8988T (cell line): Measurements from ENCODE around the gene TEX11.
"Not testable (repeated sequence)": the region's sequence is repeated elsewhere in the genome, so short reads cannot be mapped to it uniquely, and the experiment has no call there.

Experiments used
- DNase-seq: peaks from one replicate; pipeline ENCODE4 v3.0.0; 2011

The TEX11 gene

DNA sequence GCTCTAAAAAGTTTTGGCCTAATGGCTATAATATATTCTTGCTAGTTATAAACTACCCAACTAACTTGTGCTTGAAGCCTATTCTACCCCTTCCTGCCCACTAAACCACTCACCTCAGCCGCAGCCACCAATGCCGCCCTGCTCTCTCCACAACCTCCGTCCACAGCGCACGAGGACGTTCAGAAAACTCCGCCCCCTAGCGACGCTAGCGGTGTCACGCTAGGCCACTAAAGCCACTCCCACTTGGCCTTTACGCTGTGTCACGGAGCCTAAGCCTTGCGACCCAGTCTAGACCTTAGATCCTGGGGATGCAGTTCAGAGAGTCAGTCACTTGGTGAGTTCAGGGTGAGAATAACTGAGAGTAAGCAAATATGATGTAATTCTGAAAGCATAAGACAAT lies at the start of gene TEX11:
TSS of gene TEX11 (minus strand) at position 171 of the 400 bp plus-strand sequence. CDS start 922 bp downstream, outside the sequence.
- no peak for DNase-seq

DNA sequence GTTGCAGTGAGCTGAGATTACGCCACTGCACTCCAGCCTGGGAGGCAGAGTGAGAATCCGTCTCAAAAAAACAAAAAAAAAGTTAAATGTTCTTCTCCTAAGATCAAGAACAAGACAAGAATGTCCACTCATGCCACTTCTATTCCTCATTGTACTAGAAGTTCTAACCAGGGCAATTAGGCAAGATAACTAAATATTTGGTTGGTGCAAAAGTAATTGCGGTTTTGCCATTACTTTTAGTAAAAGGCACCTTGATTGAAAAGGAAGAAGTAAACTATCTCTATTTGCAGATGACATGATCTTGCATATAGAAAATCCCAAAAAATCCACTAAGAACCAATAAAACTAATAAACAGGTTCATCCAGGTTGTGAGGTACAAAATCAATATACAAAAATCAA lies 46.4 kb upstream of the TEX11 start:
- DNase-seq, result no peak

DNA sequence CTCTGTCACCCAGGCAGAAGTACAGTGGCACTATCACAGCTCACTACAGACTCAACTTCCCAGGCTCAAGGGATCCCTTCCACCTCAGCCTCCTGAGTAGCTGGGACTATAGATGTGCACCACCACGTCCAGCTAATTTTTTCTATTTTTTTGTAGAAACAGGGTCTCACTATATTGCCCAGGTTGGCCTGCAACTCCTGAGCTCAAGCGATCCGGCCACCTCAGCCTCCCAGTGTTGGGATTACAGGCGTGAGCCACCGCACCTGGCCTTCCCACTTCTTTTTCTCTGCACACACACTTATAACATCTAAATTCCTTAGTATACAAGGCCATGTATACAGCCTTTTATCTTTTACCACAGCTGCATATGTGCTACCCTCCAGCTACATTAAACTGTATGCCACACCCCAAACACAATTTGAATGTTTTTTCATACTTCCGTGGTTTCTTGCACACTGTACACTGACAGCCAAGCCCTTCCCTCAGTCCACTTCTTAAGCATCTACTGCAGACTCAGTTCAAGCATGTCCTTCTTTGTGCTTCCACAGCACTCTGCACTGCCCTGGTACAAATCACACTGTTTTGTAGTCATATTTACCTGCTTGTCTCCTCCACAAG lies 15.9 kb upstream of the TEX11 start:
- DNase-seq, result no peak

DNA sequence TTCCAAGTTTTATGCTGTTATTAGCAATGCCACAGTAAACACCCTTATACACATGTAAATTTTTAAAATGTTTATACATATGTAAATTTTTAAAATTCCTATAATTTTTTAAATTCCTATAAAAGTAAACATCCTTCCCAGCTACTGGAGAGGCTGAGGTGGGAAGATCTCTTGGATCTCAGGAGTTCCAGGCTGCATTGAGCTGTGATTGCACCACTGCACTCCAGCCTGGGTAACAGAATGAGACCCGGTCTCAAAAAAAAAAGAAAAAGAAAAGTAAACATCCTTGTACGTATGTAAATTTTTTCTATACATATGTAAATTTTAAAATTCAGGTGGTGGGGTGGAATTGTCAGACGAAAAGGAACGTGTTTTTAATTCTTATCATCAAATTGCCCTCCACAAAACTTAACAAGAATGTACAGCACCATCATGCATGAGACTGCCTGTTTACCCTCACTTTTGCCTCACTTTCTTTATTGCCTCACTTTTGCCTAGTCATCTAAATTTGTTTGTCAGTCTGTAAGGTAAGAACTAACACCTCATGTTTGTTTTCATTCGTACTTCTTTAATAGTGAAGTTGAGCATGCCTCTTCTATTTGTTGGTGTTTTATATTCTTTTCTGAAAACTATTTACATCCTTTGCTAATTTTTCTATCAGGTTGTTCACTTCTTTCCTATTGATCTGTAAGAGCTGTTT lies 14.4 kb upstream of the TEX11 start:
- DNase-seq, result no peak

DNA sequence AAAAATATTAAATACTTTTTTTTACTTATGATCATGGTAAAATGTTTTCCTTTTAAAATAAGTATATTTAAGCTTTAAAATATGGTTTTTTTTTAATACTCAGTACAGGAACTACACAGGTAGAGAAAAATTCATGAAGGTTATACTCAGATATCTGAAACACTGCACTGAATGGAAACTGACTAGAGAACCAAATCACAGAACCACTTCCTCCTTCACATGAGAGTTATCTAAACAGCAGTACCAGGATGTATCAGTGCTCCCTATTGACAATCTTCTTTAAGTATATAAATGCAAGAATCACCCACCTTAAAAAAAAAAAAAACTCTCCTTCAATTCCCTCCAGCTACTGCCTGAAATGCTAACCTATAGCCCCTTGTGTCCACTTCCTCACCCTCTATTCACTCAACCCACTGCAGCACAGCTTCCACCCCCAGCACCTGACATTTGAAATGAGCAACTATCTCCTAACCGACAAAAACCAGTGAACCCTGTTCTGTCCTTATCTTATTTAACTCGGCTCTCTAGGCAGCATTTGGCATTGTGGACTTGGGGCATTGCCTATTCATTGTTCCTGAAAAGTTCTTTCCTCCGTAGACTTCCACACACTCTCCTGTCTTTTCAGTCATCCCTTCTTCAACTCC lies 13.3 kb upstream of the TEX11 start:
- DNase-seq, result no peak

DNA sequence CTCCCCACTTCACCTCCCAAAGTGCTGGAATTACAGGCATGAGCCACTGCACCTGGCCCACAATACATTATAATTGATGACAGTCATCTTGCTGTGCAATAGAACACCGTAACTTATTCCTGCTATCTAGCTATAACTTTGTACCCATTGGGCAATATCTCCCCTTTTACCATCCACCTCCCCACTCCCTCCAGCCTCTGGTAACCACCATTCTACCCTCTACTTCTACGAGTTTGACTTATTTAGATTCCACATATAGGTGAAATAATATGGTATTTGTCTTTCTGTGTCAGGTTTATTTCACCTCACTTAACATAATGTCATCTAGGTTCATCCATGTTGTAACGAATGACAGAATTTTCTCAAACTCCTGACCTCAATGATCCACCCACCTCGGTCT lies 8.2 kb upstream of the TEX11 start:
- DNase-seq, result no peak

DNA sequence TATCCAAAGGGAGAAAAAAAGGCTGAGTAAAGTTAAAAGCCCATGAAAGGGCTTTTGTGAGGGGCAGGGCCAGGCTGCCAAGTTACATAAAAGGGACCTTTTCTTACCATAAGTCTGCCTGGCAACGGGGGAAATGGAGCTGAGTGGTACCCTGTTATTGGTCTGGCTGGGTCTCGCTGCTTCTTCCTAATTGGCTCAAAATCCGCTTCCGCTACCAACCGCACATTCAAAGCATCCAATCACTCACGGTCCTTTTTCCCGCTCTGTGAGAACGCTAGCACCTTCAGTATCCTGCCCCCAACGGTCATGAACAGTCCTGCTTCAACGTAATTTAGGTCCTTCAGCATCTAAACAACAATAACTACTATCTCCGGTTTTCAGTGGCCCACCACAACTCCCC lies 611 bp downstream of the TEX11 start:
- no peak for DNase-seq

DNA sequence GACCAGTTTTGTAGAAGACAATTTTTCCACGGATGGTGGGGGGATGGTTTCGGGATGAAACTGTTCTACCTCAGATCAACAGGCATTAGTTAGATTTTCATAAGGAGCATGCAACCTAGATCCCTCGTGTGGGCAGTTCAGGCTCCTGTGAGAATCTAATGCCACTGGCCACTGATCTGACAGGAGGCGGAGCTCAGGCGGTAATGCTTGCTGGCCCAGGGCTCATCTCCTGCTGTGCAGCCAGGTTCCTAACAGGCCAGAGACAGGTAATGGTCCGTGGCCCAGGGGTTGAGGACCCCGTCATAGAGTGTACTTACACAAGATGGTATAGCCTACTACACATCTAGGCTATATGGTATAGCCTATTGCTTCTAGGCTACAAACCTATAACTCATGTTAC lies 7.0 kb downstream of the TEX11 start:
- no peak for DNase-seq

DNA sequence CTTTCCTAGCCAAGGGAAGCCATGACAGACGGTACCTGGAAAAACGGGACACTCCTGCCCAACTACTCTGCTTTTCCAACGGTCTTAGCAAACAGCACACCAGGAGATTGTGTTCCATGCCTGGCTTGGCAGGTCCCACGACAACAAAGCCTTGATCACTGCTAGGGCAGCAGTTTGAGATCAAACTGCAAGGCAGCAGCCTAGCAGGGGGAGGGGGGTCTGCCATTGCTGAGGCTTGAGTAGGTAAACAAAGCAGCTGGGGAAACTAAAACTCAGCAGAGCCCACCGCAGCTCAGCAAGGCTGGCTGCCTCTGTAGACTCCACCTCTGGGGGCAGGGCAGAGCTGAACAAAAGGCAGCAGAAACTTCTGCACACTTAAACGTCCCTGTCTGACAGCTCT lies 18.1 kb downstream of the TEX11 start:
- DNase-seq, result not testable (repeated sequence)

DNA sequence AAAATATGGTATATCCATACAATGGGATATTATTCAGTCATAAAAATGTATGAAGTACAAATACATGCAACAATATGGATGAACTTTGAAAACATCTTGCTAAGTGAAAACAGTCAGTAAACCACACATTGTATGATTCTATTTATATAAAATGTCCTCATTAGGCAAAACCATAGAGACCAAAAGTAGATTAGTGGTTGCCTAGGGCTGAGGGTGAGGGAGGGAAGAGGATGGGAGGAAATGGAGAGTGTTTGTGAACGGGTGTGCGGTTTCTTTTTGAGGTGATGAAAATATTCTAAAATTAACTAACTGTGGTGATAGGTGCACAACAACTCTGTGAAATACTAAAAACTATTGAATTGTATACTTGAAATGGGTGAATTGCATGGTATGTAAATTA lies 29.6 kb downstream of the TEX11 start:
- DNase-seq, result no peak

DNA sequence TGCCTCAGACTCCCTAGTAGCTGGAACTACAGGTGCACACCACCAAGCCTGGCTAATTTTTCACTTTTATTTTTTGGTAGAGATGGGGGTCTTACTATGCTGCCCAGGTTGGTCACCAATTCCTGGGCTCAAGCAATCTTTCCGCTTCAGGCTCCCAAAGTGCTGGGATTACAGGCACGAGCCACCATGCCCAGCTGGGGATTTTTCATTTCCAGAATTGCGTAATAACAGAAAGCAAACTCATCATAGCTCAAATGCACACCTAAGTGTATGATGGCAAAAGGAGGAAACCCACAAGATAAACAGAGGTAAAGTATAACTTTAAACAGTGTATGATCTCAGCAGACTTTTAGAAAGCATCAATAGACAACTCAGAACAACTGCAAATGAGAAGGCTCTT lies 56.2 kb downstream of the TEX11 start:
- no peak for DNase-seq

DNA sequence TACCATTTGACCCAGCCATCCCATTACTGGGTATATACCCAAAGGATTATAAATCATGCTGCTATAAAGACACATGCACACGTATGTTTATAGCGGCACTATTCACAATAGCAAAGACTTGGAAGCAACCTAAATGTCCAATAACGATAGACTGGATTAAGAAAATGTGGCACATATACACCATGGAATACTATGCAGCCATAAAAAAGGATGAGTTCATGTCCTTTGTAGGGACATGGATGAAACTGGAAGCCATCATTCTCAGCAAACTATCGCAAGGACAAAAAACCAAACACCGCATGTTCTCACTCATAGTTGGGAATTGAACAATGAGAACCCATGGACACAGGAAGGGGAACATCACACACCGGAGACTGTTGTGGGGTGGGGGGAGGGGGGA lies 64.4 kb downstream of the TEX11 start:
- DNase-seq, result not testable (repeated sequence)

DNA sequence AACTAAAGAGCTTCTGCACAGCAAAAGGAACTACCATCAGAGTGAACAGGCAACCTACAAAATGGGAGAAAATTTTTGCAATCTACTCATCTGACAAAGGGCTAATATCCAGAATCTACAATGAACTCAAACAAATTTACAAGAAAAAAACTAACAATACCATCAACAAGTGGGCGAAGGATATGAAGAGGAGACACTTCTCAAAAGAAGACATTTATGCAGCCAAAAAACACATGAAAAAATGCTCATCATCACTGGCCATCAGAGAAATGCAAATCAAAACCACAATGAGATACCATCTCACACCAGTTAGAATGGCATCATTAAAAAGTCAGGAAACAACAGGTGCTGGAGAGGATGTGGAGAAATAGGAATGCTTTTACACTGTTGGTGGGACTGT lies 64.9 kb downstream of the TEX11 start:
- DNase-seq, result not testable (repeated sequence)

DNA sequence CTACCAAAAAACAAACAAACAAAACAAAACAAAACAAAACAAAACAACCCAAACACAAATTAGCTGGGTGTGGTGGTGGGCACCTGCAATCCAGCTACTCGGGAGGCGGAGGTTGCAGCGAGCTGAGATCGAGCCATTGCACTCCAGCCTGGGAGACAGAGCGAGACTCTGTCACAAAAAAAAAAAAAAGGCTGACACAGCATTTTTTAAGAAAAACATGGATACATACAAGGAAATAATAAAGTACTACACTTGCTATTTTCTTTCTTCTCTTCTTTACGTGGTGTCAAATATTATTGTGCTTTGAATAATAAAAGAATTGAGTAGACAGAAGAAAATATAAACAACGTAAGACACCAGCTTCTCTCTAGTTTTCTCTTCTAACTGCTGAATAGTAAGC lies 73.9 kb downstream of the TEX11 start:
- no peak for DNase-seq

DNA sequence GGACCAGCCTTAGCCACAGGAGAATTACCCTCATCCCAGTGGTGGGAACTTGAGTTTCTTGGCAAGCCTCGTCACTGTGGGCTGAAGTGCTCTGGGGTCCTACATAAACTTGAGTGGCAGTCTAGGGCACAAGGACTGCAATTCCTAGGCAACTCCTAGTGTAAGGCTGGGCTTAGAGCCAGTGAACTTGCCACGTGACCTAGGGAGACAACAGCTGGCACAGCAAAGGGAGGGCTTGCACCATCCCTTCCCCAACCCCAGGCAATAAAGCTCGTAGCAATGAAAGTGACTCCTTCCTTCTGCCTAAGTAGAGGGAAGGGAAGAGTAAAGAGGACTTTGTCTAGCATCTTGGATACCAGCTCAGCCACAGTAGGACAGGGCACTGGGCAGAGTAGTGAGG lies 81.8 kb downstream of the TEX11 start:
- DNase-seq, result no peak

DNA sequence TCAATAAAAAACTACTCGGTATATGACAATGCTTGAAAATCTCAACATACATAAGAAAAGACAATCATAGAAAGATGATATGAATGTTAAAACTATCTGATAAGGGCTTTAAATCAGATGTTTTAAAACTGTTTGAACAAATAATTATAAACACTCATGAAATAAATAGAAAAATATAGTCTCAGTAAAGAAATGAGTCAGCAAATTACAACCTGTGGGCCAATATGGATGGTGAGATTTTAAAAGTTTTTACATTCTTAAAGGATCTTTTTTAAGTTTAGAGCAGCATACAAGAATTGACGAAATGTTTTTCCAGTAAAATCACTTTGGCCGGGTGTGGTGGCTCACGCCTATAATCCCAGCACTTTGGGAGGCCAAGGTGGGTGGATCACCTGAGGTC lies 83.1 kb downstream of the TEX11 start:
- DNase-seq, result no peak

DNA sequence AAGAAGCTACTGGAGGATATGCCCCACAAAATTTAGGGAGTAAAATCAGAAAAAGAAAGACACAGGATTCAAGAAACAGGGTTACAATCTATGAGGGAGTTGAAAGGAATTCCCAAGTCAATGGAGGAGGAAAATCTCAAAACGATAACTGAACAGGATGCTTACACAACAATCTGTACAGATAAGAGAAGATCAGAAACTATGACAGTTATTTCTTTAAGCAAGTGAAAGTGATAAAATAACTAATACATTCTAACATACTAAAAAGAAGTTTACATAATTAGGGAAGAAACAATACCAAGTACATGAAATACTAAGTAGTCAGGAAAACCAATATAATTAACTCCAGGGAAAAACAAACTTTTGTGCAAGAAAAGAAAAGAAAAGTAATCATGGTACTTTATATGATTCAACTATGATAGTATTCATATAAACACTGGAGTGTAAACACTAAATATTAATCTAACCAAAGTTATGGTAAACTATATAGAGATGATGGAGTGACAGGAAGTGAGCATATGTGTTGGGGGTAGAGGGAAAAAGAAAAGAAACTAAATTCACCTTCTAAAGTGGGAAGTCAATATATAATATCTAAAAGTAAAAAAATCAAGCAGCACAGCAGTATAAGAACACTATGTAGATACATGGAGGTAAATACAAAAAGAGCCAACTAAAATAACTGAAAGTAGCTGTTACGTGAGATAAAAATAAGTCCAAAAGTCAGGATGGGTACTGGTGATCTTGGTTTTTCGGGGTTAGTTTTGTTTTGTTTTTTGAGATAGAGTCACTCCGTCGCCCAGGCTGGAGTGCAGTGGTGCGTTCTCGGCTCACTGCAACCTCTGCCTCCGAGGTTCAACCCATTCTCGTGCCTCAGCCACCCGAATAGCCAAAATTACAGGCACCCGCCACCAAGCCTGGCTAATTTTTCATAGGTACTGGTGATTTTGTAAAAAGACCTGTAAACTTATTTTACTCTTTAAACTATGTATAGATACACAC lies 99.3 kb downstream of the TEX11 start:
- DNase-seq, result no peak

DNA sequence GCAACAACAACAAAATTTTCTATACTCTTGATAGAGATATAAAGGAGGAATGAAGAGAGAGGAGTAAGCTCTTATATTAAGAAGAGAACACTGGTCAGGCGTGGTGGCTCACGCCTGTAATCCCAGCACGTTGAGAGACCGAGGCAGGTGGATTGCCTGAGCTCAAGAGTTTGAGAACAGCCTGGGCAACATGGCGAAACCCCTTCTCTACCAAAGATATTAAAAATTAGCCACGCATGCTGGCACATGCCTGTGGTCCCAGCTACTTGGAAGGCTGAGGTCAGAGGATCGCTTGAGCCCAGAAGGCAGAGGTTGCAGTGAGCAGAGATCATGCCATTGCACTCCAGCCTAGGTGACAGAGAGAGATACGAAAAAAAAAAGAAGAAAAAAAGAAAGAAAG lies 102.4 kb downstream of the TEX11 start:
- DNase-seq, result no peak

DNA sequence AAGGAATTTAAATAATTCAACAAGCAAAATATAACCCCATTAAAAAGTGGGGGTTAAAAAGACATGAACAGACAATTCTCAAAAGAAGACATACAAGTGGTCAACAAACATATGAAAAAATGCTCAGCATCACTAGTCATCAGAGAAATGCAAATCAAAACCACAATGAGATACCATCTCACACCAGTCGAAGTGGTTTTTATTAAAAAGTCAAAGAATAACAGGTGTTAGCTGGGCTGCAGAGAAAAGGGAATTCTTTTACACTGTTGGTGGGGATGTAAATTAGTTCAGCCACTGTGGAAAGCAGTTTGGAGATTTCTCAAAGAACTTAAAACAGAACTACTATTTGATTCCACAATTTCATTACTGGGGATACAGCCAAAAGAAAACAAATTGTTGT lies 111.8 kb downstream of the TEX11 start:
- not testable (repeated sequence) for DNase-seq

DNA sequence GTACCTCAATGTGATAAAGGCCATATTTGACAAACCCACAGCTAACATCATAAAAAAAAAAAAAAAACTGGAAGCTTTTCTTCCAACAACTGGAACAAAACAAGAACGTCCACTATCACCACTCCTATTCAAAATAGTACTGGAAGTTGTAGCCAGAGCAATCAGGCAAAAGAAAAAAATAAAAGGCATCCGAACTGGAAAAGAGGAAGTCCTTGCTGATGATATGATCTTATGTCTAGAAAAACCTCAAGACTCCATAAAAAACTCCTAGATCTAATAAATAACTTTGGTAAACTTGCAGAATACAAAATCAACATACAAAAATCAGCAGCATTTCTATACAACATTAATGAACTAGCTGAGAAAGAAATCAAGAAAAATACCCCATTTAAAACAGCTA lies 134.3 kb downstream of the TEX11 start:
- no peak for DNase-seq

DNA sequence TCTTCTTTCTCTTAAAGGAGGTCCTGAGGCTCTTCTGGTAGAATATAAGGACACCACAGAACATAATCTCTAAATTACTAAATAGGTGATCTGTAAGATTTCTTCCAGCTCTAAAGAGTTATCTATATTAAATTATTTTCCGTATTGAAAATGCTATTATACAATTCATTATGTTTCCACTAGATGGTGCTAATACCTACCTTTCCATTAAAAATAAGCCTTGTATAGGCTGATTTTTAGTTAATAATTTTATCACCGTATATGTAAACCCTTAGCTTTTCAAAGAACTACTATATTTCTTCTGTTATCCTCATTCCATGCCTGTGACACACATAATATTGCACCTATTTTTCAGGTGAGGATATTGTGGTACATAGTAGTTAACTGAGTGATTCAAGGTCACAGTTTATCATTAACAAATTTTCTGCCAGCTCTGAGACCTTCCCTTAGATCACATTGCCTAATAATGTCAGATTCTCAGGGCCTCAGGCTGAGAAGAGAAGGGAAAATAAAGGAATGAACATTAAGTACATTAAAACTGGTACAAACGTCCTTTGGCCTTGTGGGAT lies 138.8 kb downstream of the TEX11 start:
- no peak for DNase-seq

DNA sequence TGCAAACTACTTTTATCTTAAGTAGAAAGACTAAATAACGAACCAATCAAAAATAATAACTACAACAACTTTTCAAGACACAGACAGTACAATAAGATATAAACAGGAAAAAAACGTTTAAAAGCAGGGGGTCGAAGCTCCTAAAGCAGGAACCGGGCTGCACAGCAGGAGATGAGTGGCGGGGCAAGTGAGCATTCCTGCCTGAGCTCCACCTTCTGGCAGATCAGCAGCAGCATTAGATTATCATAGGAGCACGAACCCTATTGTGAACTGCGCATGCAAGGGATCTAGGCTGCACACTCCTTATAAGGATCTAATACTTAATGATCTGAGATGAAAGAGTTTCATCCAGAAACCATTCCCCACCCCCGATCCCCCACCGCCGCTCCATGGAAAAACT lies 146.2 kb downstream of the TEX11 start:
- DNase-seq, result no peak

DNA sequence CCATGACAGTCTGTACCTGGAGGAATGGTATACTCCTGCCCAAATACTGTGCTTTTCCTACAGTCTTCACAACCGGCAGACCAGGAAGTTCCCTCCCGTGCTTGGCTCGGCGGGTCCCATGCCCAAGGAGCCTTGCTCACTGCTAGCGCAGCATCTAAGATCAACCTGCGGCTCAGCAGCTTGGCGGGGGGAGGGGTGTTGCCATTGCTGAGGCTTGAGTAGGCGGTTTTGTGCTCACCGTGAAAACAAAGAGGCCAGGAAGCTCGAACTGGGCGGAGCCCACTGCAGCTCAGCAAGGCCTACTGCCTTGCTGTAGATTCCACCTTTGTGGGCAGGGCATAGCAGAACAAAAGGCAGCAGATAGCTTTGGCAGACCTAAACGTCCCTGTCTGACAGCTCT lies 152.7 kb downstream of the TEX11 start:
- no peak for DNase-seq
